H1 (cell line): ENCODE results near the gene PSMD5. TPM values are rescaled to one million over a fixed set of nuclear protein-coding genes. Genes with fewer than 3 reads are reported as not detected.

ENCODE experiments used
- BACH1 ChIP-seq: IDR thresholded peaks from 2 replicates; pipeline ENCODE4 v1.6.1; 2012; ENCODE audit warnings: low read length, improper control_type of control experiment
- CHD1 ChIP-seq: IDR thresholded peaks from 2 replicates; pipeline ENCODE4 v1.6.1; 2012; ENCODE audit warnings: low read depth, low read length, improper control_type of control experiment
- GABPA ChIP-seq: IDR thresholded peaks from 2 replicates; pipeline ENCODE4 v1.6.1; 2011; ENCODE audit warnings: mild to moderate bottlenecking, low read length, moderate library complexity, borderline replicate concordance; ENCODE audit not compliant: insufficient read depth
- GTF2F1 ChIP-seq: IDR thresholded peaks from 2 replicates; pipeline ENCODE4 v1.6.1; 2012; ENCODE audit warnings: low read depth, low read length, improper control_type of control experiment, borderline replicate concordance
- JUND ChIP-seq: IDR thresholded peaks from 2 replicates; pipeline ENCODE4 v1.6.1; 2011; ENCODE audit warnings: mild to moderate bottlenecking, improper control_type of control experiment, low read length
- RAD21 ChIP-seq, 2 experiments: IDR thresholded peaks in 1 of 2; conservative IDR thresholded peaks in 1 of 2; 2 replicates each; pipeline ENCODE4 v1.6.1; 2011; ENCODE audit warnings: low read depth in 2 of 2, low read length in 2 of 2, improper control_type of control experiment in 1 of 2, inconsistent platforms in 1 of 2, mild to moderate bottlenecking in 1 of 2, moderate library complexity in 1 of 2
- RFX5 ChIP-seq: IDR thresholded peaks from 2 replicates; pipeline ENCODE4 v1.6.1; 2011; ENCODE audit warnings: low read depth, low read length, improper control_type of control experiment, borderline replicate concordance
- SIX5 ChIP-seq: IDR thresholded peaks from 2 replicates; pipeline ENCODE4 v1.6.1; 2011; ENCODE audit warnings: mild to moderate bottlenecking, low read depth, low read length
- SP4 ChIP-seq: IDR thresholded peaks from 2 replicates; pipeline ENCODE4 v1.6.1; 2012; ENCODE audit warnings: low read length, inconsistent platforms
- polyA plus RNA-seq, 7 experiments: library from polyadenylated mRNA; depleted of rRNA in 3 of 7; stranded (reverse) in 5 of 7; unstranded in 2 of 7; fragments of >200 nt in 5 of 7; fragments of 200-250 nt in 2 of 7; gene quantifications; 1 replicate in 5 of 7; 2 replicates in 1 of 7; 4 replicates in 1 of 7; pipeline versions ENCODE4 v1.2.1 to v1.2.3, GENCODE V29; 2011 to 2013; ENCODE audit warnings: missing spikeins in 2 of 7, mixed read lengths in 2 of 7
- total RNA-seq: library from RNA; stranded (reverse); fragmentation: NEBNext Ultra II Directional; extraction: Animal tissue kit (Norgen Biotek cat#: 25700); gene quantifications from 2 replicates; pipeline ENCODE4 v1.2.1, GENCODE V29; 2021
- TF ChIP-seq, protein P1 (sequence below): IDR thresholded peaks from 2 replicates; pipeline ENCODE4 v1.6.1; 2012; ENCODE audit warnings: inconsistent platforms

Gene PSMD5
- total and polyA plus RNA-seq, 2 of the 8 experiments (the other 6 are each of a cell fraction or from before 2014, with no cell fraction given): 19.2 to 30.5 TPM

DNA sequence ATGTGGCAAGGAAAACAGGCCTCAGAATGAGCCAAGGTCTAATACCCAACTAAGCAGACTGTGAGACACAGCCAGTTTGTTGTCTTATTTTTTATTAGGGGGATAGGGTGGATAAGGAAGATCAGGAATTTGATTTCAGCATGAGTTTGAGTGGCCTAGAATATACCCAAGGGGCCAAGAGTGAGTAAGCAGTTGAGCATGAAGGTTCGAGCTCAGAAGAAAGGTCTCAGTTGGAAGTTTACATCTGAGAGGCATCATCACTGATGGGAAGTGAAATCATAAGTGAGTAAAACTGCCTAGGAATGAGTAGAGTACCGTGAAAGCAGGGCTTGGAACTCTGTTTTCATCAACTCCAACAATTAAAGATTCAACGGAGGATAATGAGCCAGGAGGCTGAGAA, 12.6 kb downstream of the PSMD5 start (continued):
- no peak for TF ChIP-seq RAD21 (IDR thresholded peaks at IDR 0.05 in 1 of 2, conservative IDR thresholded peaks at IDR 0.05 in 1 of 2; ENCODE audit: low read depth in 2 of 2, low read length in 2 of 2)
- no peak for TF ChIP-seq GABPA
- no peak for TF ChIP-seq SP4
- no peak for TF ChIP-seq RFX5
- TF ChIP-seq BACH1: no peak
- TF ChIP-seq GTF2F1: no peak
- TF ChIP-seq, protein P1, sequence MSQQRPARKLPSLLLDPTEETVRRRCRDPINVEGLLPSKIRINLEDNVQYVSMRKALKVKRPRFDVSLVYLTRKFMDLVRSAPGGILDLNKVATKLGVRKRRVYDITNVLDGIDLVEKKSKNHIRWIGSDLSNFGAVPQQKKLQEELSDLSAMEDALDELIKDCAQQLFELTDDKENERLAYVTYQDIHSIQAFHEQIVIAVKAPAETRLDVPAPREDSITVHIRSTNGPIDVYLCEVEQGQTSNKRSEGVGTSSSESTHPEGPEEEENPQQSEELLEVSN: no peak
- TF ChIP-seq CHD1: no peak
- TF ChIP-seq SIX5: no peak
- TF ChIP-seq JUND: no peak
